ENCODE measurements around the gene RGMA.

RGMA gene

DNA sequence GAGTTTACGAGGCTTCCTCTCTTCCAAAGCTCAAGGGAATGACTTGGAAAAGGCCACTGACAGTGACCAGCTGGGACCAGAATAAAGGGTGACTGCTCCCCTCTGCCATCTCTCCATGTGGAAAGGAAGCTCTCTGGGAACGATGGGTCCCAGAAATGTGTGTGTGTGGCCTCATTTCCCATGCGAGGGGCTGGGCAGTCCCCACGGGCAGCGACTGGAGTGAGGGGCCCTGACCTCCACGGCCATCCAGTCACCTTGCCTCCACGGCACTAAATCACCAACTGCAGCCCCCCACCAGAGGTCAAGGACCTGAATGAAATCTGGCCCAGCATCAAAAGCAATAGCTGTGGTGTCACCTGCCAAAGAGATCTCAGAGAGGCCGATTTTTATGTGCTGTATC is 29.6 kb downstream of the RGMA start:
- no peak overlapping the region for H3K27ac ChIP-seq
- TF ChIP-seq ZFX (IDR thresholded peaks at IDR 0.05), result no peak
- TF ChIP-seq, protein P1, sequence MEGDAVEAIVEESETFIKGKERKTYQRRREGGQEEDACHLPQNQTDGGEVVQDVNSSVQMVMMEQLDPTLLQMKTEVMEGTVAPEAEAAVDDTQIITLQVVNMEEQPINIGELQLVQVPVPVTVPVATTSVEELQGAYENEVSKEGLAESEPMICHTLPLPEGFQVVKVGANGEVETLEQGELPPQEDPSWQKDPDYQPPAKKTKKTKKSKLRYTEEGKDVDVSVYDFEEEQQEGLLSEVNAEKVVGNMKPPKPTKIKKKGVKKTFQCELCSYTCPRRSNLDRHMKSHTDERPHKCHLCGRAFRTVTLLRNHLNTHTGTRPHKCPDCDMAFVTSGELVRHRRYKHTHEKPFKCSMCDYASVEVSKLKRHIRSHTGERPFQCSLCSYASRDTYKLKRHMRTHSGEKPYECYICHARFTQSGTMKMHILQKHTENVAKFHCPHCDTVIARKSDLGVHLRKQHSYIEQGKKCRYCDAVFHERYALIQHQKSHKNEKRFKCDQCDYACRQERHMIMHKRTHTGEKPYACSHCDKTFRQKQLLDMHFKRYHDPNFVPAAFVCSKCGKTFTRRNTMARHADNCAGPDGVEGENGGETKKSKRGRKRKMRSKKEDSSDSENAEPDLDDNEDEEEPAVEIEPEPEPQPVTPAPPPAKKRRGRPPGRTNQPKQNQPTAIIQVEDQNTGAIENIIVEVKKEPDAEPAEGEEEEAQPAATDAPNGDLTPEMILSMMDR (conservative IDR thresholded peaks at IDR 0.05), result no peak

DNA sequence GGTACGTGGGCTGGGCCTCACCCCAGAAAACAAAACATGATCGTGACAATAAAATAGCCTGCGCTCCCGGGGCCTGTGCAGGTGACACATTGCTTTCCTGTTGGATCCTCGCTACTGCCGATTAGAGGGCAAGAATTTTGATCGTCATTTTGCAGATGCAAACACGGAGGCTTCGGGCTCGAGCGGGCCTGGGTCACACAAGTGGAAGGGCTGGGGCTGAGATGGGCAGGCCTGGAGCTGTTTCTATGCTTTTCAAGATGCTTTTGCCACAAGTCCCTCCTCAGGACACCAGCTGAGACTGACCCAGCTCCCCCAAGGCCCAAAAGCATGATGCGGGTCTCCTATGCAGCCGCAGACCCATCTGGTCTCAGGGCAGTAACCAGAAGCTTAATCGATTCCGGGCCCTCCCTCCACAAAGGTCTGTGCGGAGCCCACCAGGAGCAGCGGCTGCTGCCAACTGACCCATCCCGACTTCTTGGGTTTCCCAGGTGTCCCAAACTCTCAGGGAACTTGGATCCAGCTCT is 30.0 kb downstream of the RGMA start:
- TF ChIP-seq, protein P1 (conservative IDR thresholded peaks at IDR 0.05), result no peak
- no peak for TF ChIP-seq ZFX (IDR thresholded peaks at IDR 0.05)
- no peak overlapping the region for H3K27ac ChIP-seq

DNA sequence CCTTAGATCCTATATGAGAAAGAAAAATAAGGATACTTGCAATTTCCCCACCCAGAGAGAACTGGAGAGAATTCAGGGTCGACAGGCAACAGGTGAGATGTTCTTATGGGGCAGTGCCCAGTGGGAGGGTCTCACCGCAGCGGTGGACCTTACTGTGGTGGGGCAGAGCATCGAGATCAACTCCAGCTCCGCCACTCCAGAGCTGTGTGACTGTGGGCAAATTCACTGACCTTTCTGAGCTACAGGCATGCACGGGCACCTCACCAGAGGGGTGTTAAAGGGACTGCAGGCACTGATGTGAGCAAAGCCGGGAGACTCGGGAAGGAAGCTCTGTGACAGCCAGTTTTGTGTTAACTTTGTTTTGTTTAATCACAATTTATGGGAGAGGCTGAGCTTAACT is 30.9 kb downstream of the RGMA start:
- H3K27ac ChIP-seq, result no peak overlapping the region

DNA sequence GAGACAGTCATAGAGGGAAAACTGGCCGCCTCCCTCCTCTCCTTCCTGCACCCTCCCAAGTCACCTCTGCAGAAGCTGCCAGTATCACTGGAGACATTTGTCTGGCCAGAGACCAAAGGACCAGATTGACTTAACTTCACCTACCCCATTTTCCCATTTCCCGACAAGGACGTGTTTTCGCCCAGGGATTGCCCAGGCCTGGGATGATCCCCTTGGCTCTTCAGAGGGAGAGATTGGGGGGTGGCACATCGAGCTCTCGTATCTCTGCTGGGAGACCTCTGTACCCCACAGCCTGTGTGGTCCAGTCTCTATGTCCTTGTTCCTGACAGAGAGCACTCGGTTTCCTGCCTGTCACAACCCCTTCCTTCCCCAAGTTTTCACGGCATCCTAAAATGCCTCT is 31.4 kb downstream of the RGMA start:
- TF ChIP-seq, protein P1 (conservative IDR thresholded peaks at IDR 0.05), result no peak
- no peak for TF ChIP-seq ZFX (IDR thresholded peaks at IDR 0.05)
- no peak overlapping the region for H3K27ac ChIP-seq

More for the DNA sequence above, 30.9 kb downstream of the RGMA start:
- no peak for TF ChIP-seq ZFX (IDR thresholded peaks at IDR 0.05)
- TF ChIP-seq, protein P1 (conservative IDR thresholded peaks at IDR 0.05), result no peak

DNA sequence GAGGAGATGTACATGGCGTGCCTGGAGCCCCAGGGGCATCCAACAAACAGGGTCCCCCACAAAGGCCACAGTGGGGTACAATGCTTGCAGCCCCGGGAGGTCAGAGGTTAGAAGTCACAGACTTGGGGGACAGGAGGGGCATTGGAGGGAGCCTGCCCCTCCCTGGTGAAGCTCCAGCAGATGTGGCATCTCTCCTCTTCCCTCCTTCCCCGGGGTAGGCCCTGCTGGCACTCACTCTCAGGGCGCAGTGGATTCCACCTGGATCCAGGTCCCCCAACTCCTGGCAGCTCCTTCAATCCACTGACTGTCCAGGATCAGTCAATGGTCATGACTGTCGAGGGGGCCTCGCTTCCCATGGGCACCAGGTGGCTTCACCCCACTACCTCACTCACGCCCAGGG is 32.2 kb downstream of the RGMA start:
- H3K27ac ChIP-seq, result no peak overlapping the region
- TF ChIP-seq ZFX (IDR thresholded peaks at IDR 0.05), result no peak

DNA sequence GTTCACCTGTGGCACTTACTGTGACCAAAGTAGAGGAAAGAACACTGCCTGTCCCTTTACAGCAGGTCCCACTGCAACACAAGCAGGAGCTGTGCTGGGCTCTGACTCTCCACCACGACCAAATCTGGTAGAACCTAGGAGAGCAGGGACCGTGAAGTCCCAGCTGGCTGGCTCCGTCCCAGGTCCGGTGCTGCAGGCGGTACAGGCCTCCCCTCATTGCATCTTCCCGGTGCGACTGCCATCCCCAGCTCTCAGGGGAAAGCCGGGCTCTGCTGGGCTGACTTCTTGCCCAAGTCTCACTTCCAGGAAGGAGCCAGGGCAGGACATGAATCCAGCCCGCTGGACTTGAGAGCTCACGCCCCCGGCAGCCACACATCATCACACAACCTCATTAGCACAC is 33.8 kb downstream of the RGMA start:
- no peak overlapping the region for H3K27ac ChIP-seq
- no peak for TF ChIP-seq ZFX (IDR thresholded peaks at IDR 0.05)
- TF ChIP-seq, protein P1 (conservative IDR thresholded peaks at IDR 0.05), result no peak

DNA sequence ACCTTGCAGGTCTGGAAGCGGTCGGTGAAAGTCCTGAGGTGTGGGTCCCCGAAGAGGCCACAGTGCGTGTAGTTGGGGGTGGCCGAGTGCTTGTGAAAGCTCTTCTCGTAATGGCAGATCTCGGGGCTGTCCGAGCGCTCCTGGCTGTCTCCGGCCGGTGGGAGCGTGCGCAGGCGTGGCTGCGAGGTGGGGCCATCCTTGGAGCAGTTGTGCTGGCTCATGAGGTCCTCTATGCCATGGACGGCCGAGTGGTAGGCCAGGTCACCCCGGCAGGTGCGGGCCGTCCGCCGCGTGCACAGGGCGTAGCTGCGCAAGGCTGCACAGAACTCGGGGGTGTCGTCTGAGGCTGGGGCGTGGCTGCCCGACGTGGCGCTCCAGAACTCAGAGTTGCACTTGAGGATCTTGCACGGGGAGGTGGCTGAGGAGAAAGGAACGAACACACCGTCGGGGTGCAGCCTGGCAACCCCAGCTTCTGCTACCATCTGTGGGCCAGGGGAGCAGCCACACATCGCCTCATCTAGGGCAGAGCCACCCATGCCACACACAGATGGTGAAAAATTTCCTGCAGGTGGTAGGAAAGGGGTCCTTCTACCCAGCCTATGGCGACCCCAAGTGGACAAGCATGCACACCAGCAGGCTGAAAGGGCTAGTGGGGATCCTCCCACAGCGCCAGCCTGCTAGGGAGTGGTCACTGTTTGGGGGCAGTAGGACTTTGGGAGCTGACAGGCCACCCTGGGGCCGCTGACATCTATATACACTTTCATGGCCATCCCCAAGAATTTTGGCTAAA is 36.7 kb downstream of the RGMA start:
- no peak overlapping the region for H3K27ac ChIP-seq

More for the DNA sequence above, 36.7 kb downstream of the RGMA start:
- TF ChIP-seq ZFX (IDR thresholded peaks at IDR 0.05), result no peak
- TF ChIP-seq, protein P1 (conservative IDR thresholded peaks at IDR 0.05), result no peak

All from C4-2B (cell line).